Endodermal cell (in vitro differentiated cells): Measurements from ENCODE around the gene CES4A. TPM values are rescaled to one million over a fixed set of nuclear protein-coding genes. Genes with fewer than 3 reads are reported as not detected.

Experiments used
- DNase-seq: peaks from one replicate; pipeline ENCODE4 v3.0.0-alpha.2; 2017
- H3K27ac ChIP-seq: 2 replicates; pipeline ENCODE4 v1.5.1; 2013; ENCODE audit warnings: mild to moderate bottlenecking, low read depth, low read length, moderate library complexity
- H3K27me3 ChIP-seq: 2 replicates; pipeline ENCODE4 v1.6.1; 2013; ENCODE audit warnings: mild to moderate bottlenecking, low read length, moderate library complexity; ENCODE audit not compliant: insufficient read depth, control insufficient read depth, poor library complexity, severe bottlenecking
- H3K36me3 ChIP-seq: 2 replicates; pipeline ENCODE4 v1.7.0; 2013; ENCODE audit warnings: mild to moderate bottlenecking, low read length, moderate library complexity; ENCODE audit not compliant: control insufficient read depth, insufficient read depth
- H3K4me1 ChIP-seq: one replicate; pipeline ENCODE4 v1.7.0; 2013; ENCODE audit warnings: low read length; ENCODE audit not compliant: control insufficient read depth, insufficient read depth
- H3K4me3 ChIP-seq: 2 replicates; pipeline ENCODE4 v1.5.1; 2013; ENCODE audit warnings: mild to moderate bottlenecking, low read length, moderate library complexity
- H3K9ac ChIP-seq: 2 replicates; pipeline ENCODE4 v1.6.1; 2013; ENCODE audit warnings: mild to moderate bottlenecking, low read length, moderate library complexity; ENCODE audit not compliant: poor library complexity, severe bottlenecking; ENCODE audit errors: extremely low read depth
- H3K9me3 ChIP-seq: 2 replicates; pipeline ENCODE4 v1.6.1; 2013; ENCODE audit warnings: mild to moderate bottlenecking, low read length, moderate library complexity; ENCODE audit not compliant: control insufficient read depth
- H3K27ac Mint-ChIP-seq: 2 replicates; pipeline ENCODE4 v1.8.0; 2020; ENCODE audit warnings: mixed read lengths
- H3K27me3 Mint-ChIP-seq: 2 replicates; pipeline ENCODE4 v1.8.0; 2021; ENCODE audit warnings: mild to moderate bottlenecking, mixed read lengths; ENCODE audit not compliant: insufficient read depth
- H3K36me3 Mint-ChIP-seq: 2 replicates; pipeline ENCODE4 v1.8.0; 2020; ENCODE audit warnings: low read depth, mixed read lengths
- H3K4me1 Mint-ChIP-seq: 2 replicates; pipeline ENCODE4 v1.8.0; 2020; ENCODE audit warnings: mixed read lengths
- H3K4me3 Mint-ChIP-seq: 2 replicates; pipeline ENCODE4 v1.8.0; 2020; ENCODE audit warnings: mild to moderate bottlenecking, moderate library complexity, mixed read lengths
- H3K9me3 Mint-ChIP-seq: 2 replicates; pipeline ENCODE4 v1.8.0; 2020; ENCODE audit warnings: mild to moderate bottlenecking, mixed read lengths
- WGBS, 2 experiments: methylation state at CpG; one replicate each; pipeline versions ENCODE4 v1.1.5 to v1.1.7; 2013; ENCODE audit warnings: missing lambda C conversion rate in 2 of 2, mixed read lengths in 1 of 2; ENCODE audit not compliant: insufficient coverage in 1 of 2, insufficient read length in 1 of 2; 5-methylcytosine and 5-hydroxymethylcytosine counted together
- long read RNA-seq, 4 experiments: library from polyadenylated mRNA in 2 of 4; library from RNA in 1 of 4; library from capped mRNA in 1 of 4; stranded (forward) in 3 of 4; unstranded in 1 of 4; transcript quantifications; one replicate each; pipeline ENCODE4 v2.0.0, GENCODE V29; 2020 to 2021; ENCODE audit warnings: inconsistent platforms in 1 of 4
- polyA plus RNA-seq, 2 experiments: library from polyadenylated mRNA; stranded (reverse); fragments of 50-300 nt; gene quantifications; one replicate each; pipeline ENCODE4 v1.2.3, GENCODE V29; 2013
- total RNA-seq, 2 donors: library from RNA; stranded (reverse); fragmentation: NEBNext Ultra II Directional in 1 of 2; extraction: Animal tissue kit (Norgen Biotek cat#: 25700) in 1 of 2; gene quantifications; 2 replicates in 1 of 2; 3 replicates in 1 of 2; pipeline ENCODE4 v1.2.1, GENCODE V29; 2021
- TF ChIP-seq, protein P1 (sequence below): fragments of 200-600 bp; sonication (generic); conservative IDR thresholded peaks from 2 replicates; pipeline ENCODE4 v1.5.0; 2021; ENCODE audit warnings: antibody characterized with exemption, mild to moderate bottlenecking

Gene CES4A
- total RNA-seq = 1 to 10 TPM; 3.0 to 3.8 TPM
- polyA plus RNA-seq (2013, experiment 1 of 2) = 1.5 TPM
- polyA plus RNA-seq (2013, experiment 2 of 2) = 1.9 TPM
- long read RNA-seq, experiment 1 = 0 reads
- long read RNA-seq, experiment 2, partial matches to known transcripts = 1 of 6 reads
- long read RNA-seq, experiment 2, other reads (novel, unspliced or antisense) = 4 of 6 reads
- long read RNA-seq, experiment 3, partial matches to known transcripts = 1 of 7 reads
- long read RNA-seq, experiment 3, other reads (novel, unspliced or antisense) = 6 of 7 reads
- long read RNA-seq, experiment 4, partial matches to known transcripts = 0 of 1 reads
- long read RNA-seq, experiment 4, other reads (novel, unspliced or antisense) = 1 of 1 reads

DNA sequence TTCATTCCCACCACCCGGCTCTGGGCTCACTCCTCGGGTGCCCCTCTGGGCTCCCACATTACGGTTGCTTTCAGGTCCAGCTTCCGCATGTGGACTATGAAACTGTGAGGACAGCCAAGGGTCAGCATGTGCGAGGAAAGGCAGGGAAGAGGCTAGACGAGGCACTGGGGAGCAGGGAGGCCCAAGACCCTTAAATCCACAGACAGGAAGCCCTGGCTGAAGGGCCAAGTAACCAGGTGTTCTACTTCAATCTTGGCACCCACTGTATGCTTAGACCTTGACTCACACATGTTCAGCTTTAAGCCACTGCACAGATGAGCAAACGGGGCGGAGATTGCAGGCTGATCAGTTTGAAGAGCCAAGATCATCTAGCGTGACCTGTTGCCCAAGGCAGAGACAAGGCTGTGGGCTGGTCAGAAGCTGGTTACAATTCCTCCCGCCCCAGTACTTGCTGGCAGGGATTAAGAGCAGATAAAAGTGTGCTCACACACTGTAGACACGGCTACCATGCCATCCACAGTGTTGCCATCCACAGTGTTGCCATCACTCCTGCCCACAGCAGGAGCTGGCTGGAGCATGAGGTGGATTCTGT is at the start of gene CES4A:
CES4A (plus strand) TSS at position 393 of the 592 bp plus-strand sequence; CDS start at position 577, 184 bp downstream.
- DNase-seq = no peak
- no peaks in the 10 kb centered on the region for H3K9me3 Mint-ChIP-seq
- WGBS, 2 experiments = 86 to 92% methylated on average over 8 to 11 of the region's 11 CpGs
- no peaks in the 10 kb centered on the region for H3K4me1 Mint-ChIP-seq
- Histone ChIP-seq H3K9ac (no peak within 1 kb of the TSS), H3K4me3 (no peak within 1 kb of the TSS), H3K27me3 (no peaks in the 10 kb centered on the region), H3K36me3 (no peaks in the 10 kb centered on the region), H3K27ac (no peak within 1 kb of the TSS), H3K9me3 (no peaks in the 10 kb centered on the region), H3K4me1 (no peaks in the 10 kb centered on the region)
- no peak within 1 kb of the TSS for H3K27ac Mint-ChIP-seq
- no peak within 1 kb of the TSS for H3K4me3 Mint-ChIP-seq
- peaks cover 10% of the 10 kb centered on the region for H3K27me3 Mint-ChIP-seq
- TF ChIP-seq, protein P1, sequence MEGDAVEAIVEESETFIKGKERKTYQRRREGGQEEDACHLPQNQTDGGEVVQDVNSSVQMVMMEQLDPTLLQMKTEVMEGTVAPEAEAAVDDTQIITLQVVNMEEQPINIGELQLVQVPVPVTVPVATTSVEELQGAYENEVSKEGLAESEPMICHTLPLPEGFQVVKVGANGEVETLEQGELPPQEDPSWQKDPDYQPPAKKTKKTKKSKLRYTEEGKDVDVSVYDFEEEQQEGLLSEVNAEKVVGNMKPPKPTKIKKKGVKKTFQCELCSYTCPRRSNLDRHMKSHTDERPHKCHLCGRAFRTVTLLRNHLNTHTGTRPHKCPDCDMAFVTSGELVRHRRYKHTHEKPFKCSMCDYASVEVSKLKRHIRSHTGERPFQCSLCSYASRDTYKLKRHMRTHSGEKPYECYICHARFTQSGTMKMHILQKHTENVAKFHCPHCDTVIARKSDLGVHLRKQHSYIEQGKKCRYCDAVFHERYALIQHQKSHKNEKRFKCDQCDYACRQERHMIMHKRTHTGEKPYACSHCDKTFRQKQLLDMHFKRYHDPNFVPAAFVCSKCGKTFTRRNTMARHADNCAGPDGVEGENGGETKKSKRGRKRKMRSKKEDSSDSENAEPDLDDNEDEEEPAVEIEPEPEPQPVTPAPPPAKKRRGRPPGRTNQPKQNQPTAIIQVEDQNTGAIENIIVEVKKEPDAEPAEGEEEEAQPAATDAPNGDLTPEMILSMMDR = no peak
- no peaks in the 10 kb centered on the region for H3K36me3 Mint-ChIP-seq

- no peaks in the 10 kb centered on the region for H3K9me3 Mint-ChIP-seq
Measured at GRCh38 chr16:66939366-66939765, 49.0 kb upstream of the CES4A start.

GRCh38 chr16:66940236-66940635 is 48.2 kb upstream of the CES4A start:
- Mint-ChIP-seq H3K27ac (no peak overlapping the region), H3K27me3 (peaks cover 5% of the 10 kb centered on the region), H3K36me3 (peaks cover 31% of the 10 kb centered on the region), H3K9me3 (no peaks in the 10 kb centered on the region), H3K4me3 (no peak overlapping the region), H3K4me1 (peaks cover 4% of the 10 kb centered on the region)
- TF ChIP-seq, protein P1 = no peak
- DNase-seq = no peak
- H3K4me1 ChIP-seq = peaks cover 8% of the 10 kb centered on the region
- no peak overlapping the region for H3K27ac ChIP-seq
- H3K36me3 ChIP-seq = peaks cover 26% of the 10 kb centered on the region
- no peaks in the 10 kb centered on the region for H3K9me3 ChIP-seq
- no peaks in the 10 kb centered on the region for H3K27me3 ChIP-seq
- no peak overlapping the region for H3K9ac ChIP-seq
- H3K4me3 ChIP-seq = no peak overlapping the region
- WGBS, 2 experiments = 97% methylated on average over 14 to 16 of the region's 16 CpGs

More at GRCh38 chr16:66939366-66939765, 49.0 kb upstream of the CES4A start:
- Histone ChIP-seq H3K9ac (no peak overlapping the region), H3K27ac (no peak overlapping the region), H3K27me3 (no peaks in the 10 kb centered on the region), H3K4me3 (no peak overlapping the region), H3K36me3 (peaks cover 26% of the 10 kb centered on the region), H3K4me1 (peaks cover 9% of the 10 kb centered on the region), H3K9me3 (no peaks in the 10 kb centered on the region)
- H3K36me3 Mint-ChIP-seq = peaks cover 31% of the 10 kb centered on the region
- no peak overlapping the region for H3K27ac Mint-ChIP-seq
- no peak overlapping the region for H3K4me3 Mint-ChIP-seq
- peaks cover 7% of the 10 kb centered on the region for H3K4me1 Mint-ChIP-seq
- peaks cover 8% of the 10 kb centered on the region for H3K27me3 Mint-ChIP-seq
- DNase-seq = no peak
- TF ChIP-seq, protein P1 = no peak
